HG03045 (cell line): ENCODE data around the gene FXYD2.

Experiments used
- ATAC-seq: cut with Tn5 transposase; IDR thresholded peaks from one replicate; pipeline ENCODE4 v1.9.1; 2021; ENCODE audit warnings: mild to moderate bottlenecking, moderate library complexity; ENCODE audit not compliant: unreplicated experiment

FXYD2 gene

DNA sequence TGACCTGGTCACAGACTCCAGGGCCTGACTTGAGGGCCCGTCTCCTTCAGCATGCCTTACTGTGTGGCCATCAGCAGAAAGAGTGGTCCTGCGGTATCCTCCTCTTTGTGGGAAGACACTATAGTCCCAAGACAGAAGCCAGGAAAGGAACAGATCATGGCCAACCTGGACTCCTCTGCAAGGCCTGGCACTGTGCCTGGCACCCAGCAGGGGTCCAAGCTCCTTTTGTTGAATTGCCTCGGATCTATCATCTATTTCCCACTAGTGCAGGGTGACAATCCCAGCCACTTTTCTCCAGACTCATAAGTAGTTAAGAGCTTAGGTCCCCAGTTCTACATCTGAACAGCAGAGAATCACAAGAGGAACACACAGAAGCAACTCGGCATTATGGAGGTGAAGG lies 54.5 kb downstream of the FXYD2 start:
- no peak for ATAC-seq
